ENCODE results near the gene ZBTB11. TPM values are rescaled to one million over a fixed set of nuclear protein-coding genes. Genes with fewer than 3 reads are reported as not detected.
"Not testable (repeated sequence)": the region's sequence is repeated elsewhere in the genome, so short reads cannot be mapped to it uniquely, and the experiment has no call there.

The ZBTB11 gene
- total RNA-seq, 1 donor from 2014 or later, result 30.2 TPM

DNA sequence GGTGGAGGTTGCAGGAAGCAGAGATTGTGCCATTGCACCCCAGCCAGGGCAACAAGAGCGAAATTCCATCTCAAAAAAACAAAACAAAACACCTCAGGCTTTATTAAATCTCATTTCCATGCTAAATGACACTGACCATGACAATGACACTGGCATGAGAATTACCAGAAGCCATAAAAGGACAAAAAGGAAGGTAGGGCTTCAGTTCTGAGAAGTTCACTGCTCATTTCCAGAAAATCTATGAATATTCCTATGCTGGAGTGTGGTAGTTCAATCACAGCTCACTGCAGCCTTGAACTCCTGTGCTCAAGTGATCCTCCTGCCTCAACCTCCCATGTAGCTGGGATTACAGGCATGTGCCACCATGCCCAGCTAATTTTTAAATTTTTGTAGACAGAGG lies 58.2 kb downstream of the ZBTB11 start:
- H3K9me3 Mint-ChIP-seq, result no peaks in the 10 kb centered on the region
- no peaks in the 10 kb centered on the region for H3K79me2 ChIP-seq (ENCODE audit: low read depth)

DNA sequence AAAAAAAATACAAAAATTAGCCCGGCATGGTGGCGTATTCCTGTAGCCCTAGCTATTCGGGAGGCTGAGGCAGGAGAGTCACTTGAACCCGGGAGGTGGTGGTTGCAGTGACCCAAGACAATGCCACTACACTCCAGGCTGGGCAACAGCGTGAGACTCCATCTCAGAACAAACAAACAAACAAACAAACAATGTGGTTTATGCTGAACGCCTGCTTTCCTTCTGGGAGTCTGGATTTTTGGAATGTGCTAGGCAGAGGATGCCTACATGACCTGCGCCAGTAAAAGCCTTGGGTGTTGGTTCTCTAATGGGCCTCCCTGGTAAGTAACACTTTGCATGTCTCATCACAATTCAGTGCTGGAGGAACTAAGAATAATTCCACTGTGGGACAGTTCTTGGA lies 59.5 kb downstream of the ZBTB11 start:
- H3F3A ChIP-seq (ENCODE audit: low read depth), result peaks cover 1% of the 10 kb centered on the region
- H3K4me1 ChIP-seq, result no peaks in the 10 kb centered on the region
- H3K79me2 ChIP-seq (ENCODE audit: low read depth), result no peaks in the 10 kb centered on the region
- DNase-seq (ENCODE audit: low spot score), result no peak
- no peaks in the 10 kb centered on the region for H4K20me1 ChIP-seq (ENCODE audit: low read depth)
- Mint-ChIP-seq H3K27me3 (ENCODE audit: insufficient read depth, low read depth) (no peaks in the 10 kb centered on the region), H3K4me1 (peaks cover 4% of the 10 kb centered on the region), H3K27ac (no peak overlapping the region), H3K9me3 (no peaks in the 10 kb centered on the region), H3K4me3 (no peak overlapping the region), H3K36me3 (no peaks in the 10 kb centered on the region)
- TF ChIP-seq EZH2 (IDR thresholded peaks at IDR 0.05), result no peak
- TF ChIP-seq, protein P1, sequence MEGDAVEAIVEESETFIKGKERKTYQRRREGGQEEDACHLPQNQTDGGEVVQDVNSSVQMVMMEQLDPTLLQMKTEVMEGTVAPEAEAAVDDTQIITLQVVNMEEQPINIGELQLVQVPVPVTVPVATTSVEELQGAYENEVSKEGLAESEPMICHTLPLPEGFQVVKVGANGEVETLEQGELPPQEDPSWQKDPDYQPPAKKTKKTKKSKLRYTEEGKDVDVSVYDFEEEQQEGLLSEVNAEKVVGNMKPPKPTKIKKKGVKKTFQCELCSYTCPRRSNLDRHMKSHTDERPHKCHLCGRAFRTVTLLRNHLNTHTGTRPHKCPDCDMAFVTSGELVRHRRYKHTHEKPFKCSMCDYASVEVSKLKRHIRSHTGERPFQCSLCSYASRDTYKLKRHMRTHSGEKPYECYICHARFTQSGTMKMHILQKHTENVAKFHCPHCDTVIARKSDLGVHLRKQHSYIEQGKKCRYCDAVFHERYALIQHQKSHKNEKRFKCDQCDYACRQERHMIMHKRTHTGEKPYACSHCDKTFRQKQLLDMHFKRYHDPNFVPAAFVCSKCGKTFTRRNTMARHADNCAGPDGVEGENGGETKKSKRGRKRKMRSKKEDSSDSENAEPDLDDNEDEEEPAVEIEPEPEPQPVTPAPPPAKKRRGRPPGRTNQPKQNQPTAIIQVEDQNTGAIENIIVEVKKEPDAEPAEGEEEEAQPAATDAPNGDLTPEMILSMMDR (IDR thresholded peaks at IDR 0.05), result no peak
- TF ChIP-seq EZH2phosphoT487 (IDR thresholded peaks at IDR 0.05), result no peak
- no peak overlapping the region for H3K27ac ChIP-seq
- no peaks in the 10 kb centered on the region for H3K9me3 ChIP-seq (ENCODE audit: low read depth)
- no peak overlapping the region for H3K9ac ChIP-seq
- H3K36me3 ChIP-seq, result no peaks in the 10 kb centered on the region
- no peaks in the 10 kb centered on the region for H3K27me3 ChIP-seq
- no peak overlapping the region for H2AFZ ChIP-seq (replicated peaks)
- no peak overlapping the region for H3K4me2 ChIP-seq
- H3K4me3 ChIP-seq, result no peak overlapping the region

More for the DNA sequence above, 58.2 kb downstream of the ZBTB11 start:
- Mint-ChIP-seq H3K36me3 (no peaks in the 10 kb centered on the region), H3K27me3 (ENCODE audit: insufficient read depth, low read depth) (no peaks in the 10 kb centered on the region), H3K27ac (no peak overlapping the region), H3K4me3 (no peak overlapping the region), H3K4me1 (no peaks in the 10 kb centered on the region)
- Histone ChIP-seq H3K4me2 (no peak overlapping the region), H3K9ac (no peak overlapping the region), H3K9me3 (ENCODE audit: low read depth) (no peaks in the 10 kb centered on the region), H3F3A (ENCODE audit: low read depth) (no peaks in the 10 kb centered on the region), H3K27ac (no peak overlapping the region), H2AFZ (replicated peaks) (no peak overlapping the region), H3K36me3 (no peaks in the 10 kb centered on the region), H3K27me3 (no peaks in the 10 kb centered on the region), H4K20me1 (ENCODE audit: low read depth) (no peaks in the 10 kb centered on the region), H3K4me3 (no peak overlapping the region), H3K4me1 (no peaks in the 10 kb centered on the region)
- TF ChIP-seq, protein P1 (IDR thresholded peaks at IDR 0.05), result no peak
- no peak for TF ChIP-seq EZH2 (IDR thresholded peaks at IDR 0.05)
- no peak for TF ChIP-seq EZH2phosphoT487 (IDR thresholded peaks at IDR 0.05)
- no peak for DNase-seq (ENCODE audit: low spot score)

DNA sequence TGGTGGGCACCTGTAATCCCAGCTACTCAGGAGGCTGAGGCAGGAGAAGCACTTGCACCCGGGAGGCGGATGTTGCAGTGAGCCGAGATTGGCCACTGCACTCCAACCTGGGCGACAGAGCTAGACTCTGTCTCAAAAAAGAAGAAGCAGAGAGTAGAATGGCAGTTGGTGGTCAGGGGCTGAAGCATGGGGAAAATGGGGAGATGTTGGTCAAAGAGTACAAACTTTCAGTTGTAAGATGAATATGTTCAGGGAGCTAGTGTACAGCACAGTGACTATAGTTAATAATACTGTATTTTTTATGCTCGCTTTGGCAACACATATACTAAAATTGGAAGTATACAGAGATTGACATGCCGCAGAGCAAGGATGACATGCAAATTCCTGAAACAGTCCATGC lies 61.4 kb downstream of the ZBTB11 start:
- H3K27ac ChIP-seq, result no peak overlapping the region
- H3K36me3 Mint-ChIP-seq, result no peaks in the 10 kb centered on the region
- no peak overlapping the region for H3K4me3 ChIP-seq
- H3K9me3 Mint-ChIP-seq, result no peaks in the 10 kb centered on the region
- peaks cover 4% of the 10 kb centered on the region for H3K4me1 Mint-ChIP-seq
- H3K27ac Mint-ChIP-seq, result no peak overlapping the region
- TF ChIP-seq EZH2 (IDR thresholded peaks at IDR 0.05), result no peak
- TF ChIP-seq, protein P1 (IDR thresholded peaks at IDR 0.05), result no peak
- no peak for TF ChIP-seq EZH2phosphoT487 (IDR thresholded peaks at IDR 0.05)
- no peak overlapping the region for H2AFZ ChIP-seq (replicated peaks)
- H3K4me1 ChIP-seq, result no peaks in the 10 kb centered on the region
- no peaks in the 10 kb centered on the region for H3K27me3 Mint-ChIP-seq (ENCODE audit: insufficient read depth, low read depth)
- no peaks in the 10 kb centered on the region for H3K79me2 ChIP-seq (ENCODE audit: low read depth)
- H3K36me3 ChIP-seq, result no peaks in the 10 kb centered on the region
- no peaks in the 10 kb centered on the region for H4K20me1 ChIP-seq (ENCODE audit: low read depth)
- DNase-seq (ENCODE audit: low spot score), result no peak
- H3K4me2 ChIP-seq, result no peak overlapping the region
- no peaks in the 10 kb centered on the region for H3K9me3 ChIP-seq (ENCODE audit: low read depth)
- peaks cover 3% of the 10 kb centered on the region for H3F3A ChIP-seq (ENCODE audit: low read depth)
- no peaks in the 10 kb centered on the region for H3K27me3 ChIP-seq
- H3K4me3 Mint-ChIP-seq, result no peak overlapping the region
- no peak overlapping the region for H3K9ac ChIP-seq

DNA sequence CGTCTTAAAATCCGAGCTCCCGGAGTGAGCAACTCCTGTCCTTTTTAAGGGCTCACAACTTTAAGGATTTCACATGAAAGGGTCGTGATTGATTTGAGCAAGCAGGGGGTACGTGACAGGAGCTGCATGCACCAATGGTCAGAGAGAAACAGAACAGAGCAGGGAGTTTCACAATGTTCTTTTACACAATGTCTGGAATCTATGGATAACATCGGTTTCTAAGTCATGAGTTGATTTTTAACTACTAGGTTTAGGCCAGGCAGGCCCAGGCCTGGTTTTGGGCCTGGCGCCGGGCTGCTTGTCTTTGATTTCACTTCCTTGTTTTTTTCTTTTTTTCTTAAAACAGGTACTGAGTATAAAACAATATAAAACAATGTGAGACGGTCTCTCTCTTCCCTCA lies 63.9 kb downstream of the ZBTB11 start:
- not testable (repeated sequence) for H3F3A ChIP-seq (ENCODE audit: low read depth); H3K79me2 ChIP-seq (ENCODE audit: low read depth); H3K9me3 ChIP-seq (ENCODE audit: low read depth); H3K36me3 ChIP-seq; H3K4me3 Mint-ChIP-seq; H3K27ac ChIP-seq; H4K20me1 ChIP-seq (ENCODE audit: low read depth); H3K4me2 ChIP-seq; H3K9me3 Mint-ChIP-seq; H3K27ac Mint-ChIP-seq; H2AFZ ChIP-seq (replicated peaks); H3K27me3 ChIP-seq; H3K4me1 ChIP-seq; H3K27me3 Mint-ChIP-seq (ENCODE audit: insufficient read depth, low read depth); H3K4me3 ChIP-seq; H3K36me3 Mint-ChIP-seq; H3K9ac ChIP-seq; H3K4me1 Mint-ChIP-seq
- DNase-seq (ENCODE audit: low spot score), result peak; percentile 3

Measured in neural progenitor cell (in vitro differentiated cells).